ENCODE results near the gene MAGI2.

The MAGI2 gene

GRCh38 chr7:79159040-79159664 lies 294.3 kb downstream of the MAGI2 start:
- no peaks in the 10 kb centered on the region for H3K36me3 ChIP-seq (ENCODE audit: low read length)
- TF ChIP-seq EZH2phosphoT487 (conservative IDR thresholded peaks at IDR 0.05; ENCODE audit: low read length), result no peak
- no peaks in the 10 kb centered on the region for H4K20me1 ChIP-seq (ENCODE audit: low read depth, low read length)
- no peak overlapping the region for H3K9ac ChIP-seq (ENCODE audit: low read length)
- H3K27me3 ChIP-seq (ENCODE audit: low read length), result no peaks in the 10 kb centered on the region
- no peaks in the 10 kb centered on the region for H3F3A ChIP-seq (ENCODE audit: insufficient read depth)
- H3K4me2 ChIP-seq (ENCODE audit: low read depth, low read length, poor library complexity, severe bottlenecking), result no peak overlapping the region
- no peak overlapping the region for H3K4me3 ChIP-seq (ENCODE audit: insufficient read depth, low read length, poor library complexity, severe bottlenecking)
- H3K9me2 ChIP-seq (replicated peaks; ENCODE audit: insufficient read depth, low read length), result no peaks in the 10 kb centered on the region
- H2AFZ ChIP-seq (ENCODE audit: low read depth, low read length, severe bottlenecking), result no peak overlapping the region
- H3K79me2 ChIP-seq (ENCODE audit: insufficient read depth, low read length), result no peaks in the 10 kb centered on the region
- peaks cover 6% of the 10 kb centered on the region; the same call in 1 of the 2 replicates for H3K9me3 ChIP-seq (ENCODE audit: insufficient read depth, low read length)
- no peak overlapping the region for H3K27ac ChIP-seq (ENCODE audit: low read depth, low read length)

GRCh38 chr7:79157281-79157680 lies 296.2 kb downstream of the MAGI2 start:
- no peak overlapping the region for H3K9ac ChIP-seq (ENCODE audit: low read length)
- H3K9me2 ChIP-seq (replicated peaks; ENCODE audit: insufficient read depth, low read length), result no peaks in the 10 kb centered on the region
- H3K4me3 ChIP-seq (ENCODE audit: insufficient read depth, low read length, poor library complexity, severe bottlenecking), result no peak overlapping the region
- no peak overlapping the region for H3K4me2 ChIP-seq (ENCODE audit: low read depth, low read length, poor library complexity, severe bottlenecking)
- no peak overlapping the region for H3K27ac ChIP-seq (ENCODE audit: low read depth, low read length)
- no peaks in the 10 kb centered on the region for H3F3A ChIP-seq (ENCODE audit: insufficient read depth)
- H2AFZ ChIP-seq (ENCODE audit: low read depth, low read length, severe bottlenecking), result no peak overlapping the region
- H3K36me3 ChIP-seq (ENCODE audit: low read length), result no peaks in the 10 kb centered on the region
- TF ChIP-seq CTCF (IDR thresholded peaks at IDR 0.05; ENCODE audit: insufficient read depth, low read length, poor library complexity, severe bottlenecking) (no peak), EZH2phosphoT487 (conservative IDR thresholded peaks at IDR 0.05; ENCODE audit: low read length) (no peak)
- no peaks in the 10 kb centered on the region for H3K27me3 ChIP-seq (ENCODE audit: low read length)
- H3K79me2 ChIP-seq (ENCODE audit: insufficient read depth, low read length), result no peaks in the 10 kb centered on the region
- H3K9me3 ChIP-seq (ENCODE audit: insufficient read depth, low read length), result peaks cover 6% of the 10 kb centered on the region; the same call in 1 of the 2 replicates
- H4K20me1 ChIP-seq (ENCODE audit: low read depth, low read length), result no peaks in the 10 kb centered on the region

- Histone ChIP-seq H3K27ac (ENCODE audit: low read depth, low read length) (no peak overlapping the region), H3K36me3 (ENCODE audit: low read length) (no peaks in the 10 kb centered on the region), H4K20me1 (ENCODE audit: low read depth, low read length) (no peaks in the 10 kb centered on the region), H3K9me3 (ENCODE audit: insufficient read depth, low read length) (no peaks in the 10 kb centered on the region), H3K27me3 (ENCODE audit: low read length) (no peaks in the 10 kb centered on the region), H3K9me2 (replicated peaks; ENCODE audit: insufficient read depth, low read length) (no peaks in the 10 kb centered on the region), H3K9ac (ENCODE audit: low read length) (no peak overlapping the region), H3K79me2 (ENCODE audit: insufficient read depth, low read length) (no peaks in the 10 kb centered on the region), H3K4me3 (ENCODE audit: insufficient read depth, low read length, poor library complexity, severe bottlenecking) (no peak overlapping the region), H2AFZ (ENCODE audit: low read depth, low read length, severe bottlenecking) (no peak overlapping the region), H3F3A (ENCODE audit: insufficient read depth) (no peaks in the 10 kb centered on the region), H3K4me2 (ENCODE audit: low read depth, low read length, poor library complexity, severe bottlenecking) (no peak overlapping the region)
- TF ChIP-seq CTCF (IDR thresholded peaks at IDR 0.05; ENCODE audit: insufficient read depth, low read length, poor library complexity, severe bottlenecking) (no peak), EZH2phosphoT487 (conservative IDR thresholded peaks at IDR 0.05; ENCODE audit: low read length) (no peak)
Measured at GRCh38 chr7:79149831-79150230, 303.6 kb downstream of the MAGI2 start.

GRCh38 chr7:79142706-79143105 lies 310.8 kb downstream of the MAGI2 start:
- Histone ChIP-seq H3F3A (ENCODE audit: insufficient read depth) (no peaks in the 10 kb centered on the region), H4K20me1 (ENCODE audit: low read depth, low read length) (no peaks in the 10 kb centered on the region), H3K9me2 (replicated peaks; ENCODE audit: insufficient read depth, low read length) (no peaks in the 10 kb centered on the region), H3K36me3 (ENCODE audit: low read length) (no peaks in the 10 kb centered on the region), H3K27me3 (ENCODE audit: low read length) (no peaks in the 10 kb centered on the region), H3K4me3 (ENCODE audit: insufficient read depth, low read length, poor library complexity, severe bottlenecking) (no peak overlapping the region), H3K9me3 (ENCODE audit: insufficient read depth, low read length) (no peaks in the 10 kb centered on the region), H3K27ac (ENCODE audit: low read depth, low read length) (no peak overlapping the region), H3K9ac (ENCODE audit: low read length) (no peak overlapping the region), H3K79me2 (ENCODE audit: insufficient read depth, low read length) (no peaks in the 10 kb centered on the region), H2AFZ (ENCODE audit: low read depth, low read length, severe bottlenecking) (no peak overlapping the region), H3K4me2 (ENCODE audit: low read depth, low read length, poor library complexity, severe bottlenecking) (no peak overlapping the region)
- TF ChIP-seq CTCF (IDR thresholded peaks at IDR 0.05; ENCODE audit: insufficient read depth, low read length, poor library complexity, severe bottlenecking) (no peak), EZH2phosphoT487 (conservative IDR thresholded peaks at IDR 0.05; ENCODE audit: low read length) (no peak)
